Measurements from ENCODE around the gene TPRG1L.

Gene TPRG1L

DNA sequence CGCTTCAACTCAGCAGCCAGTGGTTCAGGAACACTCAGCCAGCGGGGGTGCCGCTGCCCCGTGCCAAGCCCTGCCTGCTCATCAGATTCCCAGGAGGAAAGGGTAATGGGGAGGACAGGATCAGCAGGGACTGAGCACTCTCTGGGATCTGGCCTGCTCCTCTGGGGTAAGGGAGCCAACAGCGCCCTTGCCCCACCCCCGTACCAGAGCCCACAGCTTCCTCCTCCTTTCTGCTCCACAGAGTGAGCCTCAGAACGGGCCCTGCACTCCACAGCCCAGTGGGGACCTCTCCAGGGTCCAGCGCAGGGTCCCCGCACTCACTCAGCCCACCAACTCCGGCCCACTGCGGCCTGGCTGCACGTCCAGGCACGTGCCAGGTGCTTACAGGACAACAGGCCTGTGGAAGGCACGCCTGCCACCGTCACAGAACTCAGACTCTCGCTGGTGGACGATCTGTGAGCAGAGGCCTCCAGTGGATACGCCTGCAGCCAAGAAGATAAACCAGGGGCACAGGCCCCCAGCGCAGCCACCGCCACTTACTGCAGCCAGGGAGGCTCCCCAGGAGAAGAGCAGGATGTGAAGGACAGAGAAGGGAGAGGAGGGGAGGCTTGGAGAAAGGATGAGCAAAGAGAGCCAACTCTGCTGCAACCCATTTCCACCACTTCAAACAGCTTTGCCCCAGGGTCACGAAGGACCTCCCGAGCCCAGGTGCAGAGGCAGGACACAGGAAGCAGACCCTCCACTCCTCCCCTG, 15.6 kb upstream of the TPRG1L start:
- DNase-seq (ENCODE audit: low read depth, low spot score): no peak
- in situ Hi-C loops (cut with HindIII; ENCODE audit: low sequenced_read_pairs): no loop called here
- TF ChIP-seq, protein P1, sequence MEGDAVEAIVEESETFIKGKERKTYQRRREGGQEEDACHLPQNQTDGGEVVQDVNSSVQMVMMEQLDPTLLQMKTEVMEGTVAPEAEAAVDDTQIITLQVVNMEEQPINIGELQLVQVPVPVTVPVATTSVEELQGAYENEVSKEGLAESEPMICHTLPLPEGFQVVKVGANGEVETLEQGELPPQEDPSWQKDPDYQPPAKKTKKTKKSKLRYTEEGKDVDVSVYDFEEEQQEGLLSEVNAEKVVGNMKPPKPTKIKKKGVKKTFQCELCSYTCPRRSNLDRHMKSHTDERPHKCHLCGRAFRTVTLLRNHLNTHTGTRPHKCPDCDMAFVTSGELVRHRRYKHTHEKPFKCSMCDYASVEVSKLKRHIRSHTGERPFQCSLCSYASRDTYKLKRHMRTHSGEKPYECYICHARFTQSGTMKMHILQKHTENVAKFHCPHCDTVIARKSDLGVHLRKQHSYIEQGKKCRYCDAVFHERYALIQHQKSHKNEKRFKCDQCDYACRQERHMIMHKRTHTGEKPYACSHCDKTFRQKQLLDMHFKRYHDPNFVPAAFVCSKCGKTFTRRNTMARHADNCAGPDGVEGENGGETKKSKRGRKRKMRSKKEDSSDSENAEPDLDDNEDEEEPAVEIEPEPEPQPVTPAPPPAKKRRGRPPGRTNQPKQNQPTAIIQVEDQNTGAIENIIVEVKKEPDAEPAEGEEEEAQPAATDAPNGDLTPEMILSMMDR (IDR thresholded peaks at IDR 0.05; ENCODE audit: low read depth, low read length): no peak
- H3K4me3 ChIP-seq (ENCODE audit: low read depth, low read length): no peak overlapping the region

DNA sequence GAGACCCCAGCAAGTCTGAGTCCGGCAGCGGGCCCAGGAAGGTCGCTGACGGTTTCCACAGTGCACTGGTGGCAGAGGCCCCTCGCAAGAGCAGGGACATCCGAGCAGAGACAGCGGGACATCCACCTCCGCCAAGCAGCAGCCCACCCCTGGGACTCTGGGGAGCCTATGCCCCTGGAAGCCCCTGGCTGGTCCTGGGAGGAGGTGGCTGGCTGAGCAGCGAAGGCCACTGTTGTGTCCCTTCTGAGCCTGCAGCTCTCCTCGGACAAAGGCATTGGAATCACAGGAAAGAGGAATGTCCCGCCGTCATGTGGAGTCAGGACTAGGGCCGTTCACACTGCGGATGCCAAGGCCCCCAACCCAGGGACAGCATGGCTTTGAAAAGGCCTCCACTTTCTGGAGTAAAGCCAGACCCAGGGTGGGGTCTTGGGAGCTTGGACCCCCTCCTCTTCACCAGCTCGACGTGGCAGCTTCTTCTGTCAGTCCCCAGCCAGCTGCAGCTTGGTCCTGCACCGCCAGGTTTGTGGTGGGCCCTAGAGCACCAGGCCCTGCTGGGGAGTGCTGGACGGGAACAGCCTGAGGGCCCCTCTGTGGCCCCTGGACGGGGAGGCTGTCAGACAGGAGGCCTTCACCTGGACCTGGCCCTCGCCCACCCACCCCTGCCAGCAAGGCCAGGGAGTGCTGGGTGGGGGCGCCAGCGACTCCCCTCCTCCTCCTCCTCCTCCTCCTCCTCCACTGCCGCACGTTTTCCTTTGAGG, 14.9 kb upstream of the TPRG1L start:
- no peak for DNase-seq (ENCODE audit: low read depth, low spot score)
- in situ Hi-C loops (cut with HindIII; ENCODE audit: low sequenced_read_pairs): no loop called here
- H3K4me3 ChIP-seq (ENCODE audit: low read depth, low read length): no peak overlapping the region
- TF ChIP-seq, protein P1 (IDR thresholded peaks at IDR 0.05; ENCODE audit: low read depth, low read length): no peak

DNA sequence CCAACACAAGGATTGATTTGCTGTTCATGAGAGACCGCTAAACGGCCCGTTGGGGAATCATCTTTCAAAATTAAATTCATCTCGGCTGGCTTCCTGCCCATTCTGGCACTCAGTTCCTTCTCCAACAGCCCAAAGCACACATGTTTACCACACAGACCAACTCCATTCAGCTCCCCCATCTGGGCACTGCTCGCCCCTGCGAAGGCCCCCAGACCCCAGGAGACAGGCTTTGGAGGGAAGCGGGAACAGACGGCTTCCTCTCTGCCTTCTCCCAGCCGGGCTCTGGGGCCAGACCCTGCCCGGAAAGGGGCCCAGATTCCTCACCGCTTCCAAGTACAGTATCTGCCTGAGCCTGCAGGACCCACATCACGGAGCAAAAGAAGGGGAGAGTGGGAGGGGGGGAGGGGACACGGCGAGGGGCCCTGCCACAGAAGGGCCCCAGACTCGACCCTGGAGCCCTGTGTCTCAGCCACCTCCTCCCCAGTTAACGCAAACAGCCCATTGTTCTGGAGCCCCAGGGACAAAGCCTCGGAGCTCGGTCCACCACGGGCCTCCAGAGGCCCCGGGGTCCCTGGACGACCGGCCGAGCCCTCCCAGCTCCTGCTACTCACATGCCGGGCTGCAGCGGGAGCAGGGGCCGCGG, 14.2 kb upstream of the TPRG1L start:
- in situ Hi-C loops (cut with HindIII; ENCODE audit: low sequenced_read_pairs): no loop called here
- DNase-seq (ENCODE audit: low read depth, low spot score): no peak
- no peak overlapping the region for H3K4me3 ChIP-seq (ENCODE audit: low read depth, low read length)
- TF ChIP-seq, protein P1 (IDR thresholded peaks at IDR 0.05; ENCODE audit: low read depth, low read length): no peak

DNA sequence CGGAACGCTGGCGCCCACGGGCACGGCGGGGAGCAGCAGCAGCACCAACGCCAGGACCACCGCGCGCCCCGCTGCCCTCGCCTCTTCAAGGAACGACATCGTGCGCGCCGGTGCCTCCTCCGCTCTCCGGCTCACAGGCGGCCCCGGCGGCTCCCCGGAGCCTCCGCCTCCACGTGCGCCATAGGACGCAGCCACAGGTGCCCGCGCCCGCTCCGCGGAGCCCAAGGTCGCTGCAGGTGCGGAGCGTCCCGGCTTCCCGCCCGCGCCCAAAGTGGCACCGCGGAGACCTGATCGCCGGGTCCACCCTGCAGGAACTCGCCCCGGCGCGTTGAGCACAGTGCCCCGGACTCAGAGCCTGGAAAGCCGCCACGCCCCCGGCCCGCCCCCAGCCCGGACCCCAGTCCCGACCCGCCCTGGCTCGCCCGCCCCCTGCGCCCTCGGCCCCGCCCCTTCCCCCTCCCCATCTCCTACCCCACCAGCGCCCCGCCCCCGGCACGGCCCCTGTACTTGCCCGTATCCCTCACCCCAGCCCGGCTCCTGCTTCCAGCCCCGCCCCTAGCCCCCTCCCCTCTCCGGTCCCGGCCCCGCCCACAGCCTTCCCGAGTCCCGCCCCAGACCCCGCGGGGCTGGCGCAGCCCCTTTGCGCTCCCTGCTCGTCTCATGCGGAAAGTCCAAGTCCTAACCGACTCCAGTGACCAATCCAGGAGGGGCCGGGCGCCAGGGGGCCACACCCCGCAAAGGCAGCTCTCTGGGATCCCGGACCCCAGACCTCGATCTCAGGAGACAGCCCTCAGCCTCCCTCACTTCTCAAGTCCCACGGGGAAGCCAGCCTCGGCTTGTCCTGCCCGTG, 13.4 kb upstream of the TPRG1L start, which contains the start of gene MEGF6:
Gene MEGF6 (minus strand): TSS at position 339 of the 850 bp plus-strand sequence. CDS start 240 bp downstream, at position 99.
- peak within 1 kb of the TSS; percentile 13 for H3K4me3 ChIP-seq (ENCODE audit: low read depth, low read length)
- TF ChIP-seq, protein P1 (IDR thresholded peaks at IDR 0.05; ENCODE audit: low read depth, low read length): no peak
- peak; percentile 19 for DNase-seq (ENCODE audit: low read depth, low spot score)
- in situ Hi-C loops (cut with HindIII; ENCODE audit: low sequenced_read_pairs): no loop called here

- no peak overlapping the region for H3K4me3 ChIP-seq (ENCODE audit: low read depth, low read length)
- DNase-seq (ENCODE audit: low read depth, low spot score): no peak
- in situ Hi-C loops (cut with HindIII; ENCODE audit: low sequenced_read_pairs): no loop called here
- TF ChIP-seq, protein P1 (IDR thresholded peaks at IDR 0.05; ENCODE audit: low read depth, low read length): no peak
Measured at GRCh38 chr1:3612123-3612522, 12.7 kb upstream of the TPRG1L start.

Data from astrocyte of the spinal cord (primary cell).